LNCaP clone FGC (cell line): ENCODE measurements around the gene CNTN5.
A peak's percentile ranks its signal among the peaks of the same experiment; 100 is the strongest.

Experiments
- DNase-seq: peaks from one replicate; pipeline ENCODE4 v3.0.0-alpha.2; 2011; ENCODE audit warnings: low read depth
- H3K4me3 ChIP-seq: 2 replicates; pipeline ENCODE4 v1.5.1; 2011; ENCODE audit warnings: mild to moderate bottlenecking, low read depth, low read length, control low read depth
- TF ChIP-seq, protein P1 (sequence below): IDR thresholded peaks from 2 replicates; pipeline ENCODE4 v1.5.1; 2012; ENCODE audit warnings: mild to moderate bottlenecking; ENCODE audit not compliant: control insufficient read depth, insufficient read depth; ENCODE audit errors: extremely low read depth

The CNTN5 gene

GRCh38 chr11:100359281-100359680 is 1338.5 kb downstream of the CNTN5 start:
- DNase-seq: no peak
- TF ChIP-seq, protein P1, sequence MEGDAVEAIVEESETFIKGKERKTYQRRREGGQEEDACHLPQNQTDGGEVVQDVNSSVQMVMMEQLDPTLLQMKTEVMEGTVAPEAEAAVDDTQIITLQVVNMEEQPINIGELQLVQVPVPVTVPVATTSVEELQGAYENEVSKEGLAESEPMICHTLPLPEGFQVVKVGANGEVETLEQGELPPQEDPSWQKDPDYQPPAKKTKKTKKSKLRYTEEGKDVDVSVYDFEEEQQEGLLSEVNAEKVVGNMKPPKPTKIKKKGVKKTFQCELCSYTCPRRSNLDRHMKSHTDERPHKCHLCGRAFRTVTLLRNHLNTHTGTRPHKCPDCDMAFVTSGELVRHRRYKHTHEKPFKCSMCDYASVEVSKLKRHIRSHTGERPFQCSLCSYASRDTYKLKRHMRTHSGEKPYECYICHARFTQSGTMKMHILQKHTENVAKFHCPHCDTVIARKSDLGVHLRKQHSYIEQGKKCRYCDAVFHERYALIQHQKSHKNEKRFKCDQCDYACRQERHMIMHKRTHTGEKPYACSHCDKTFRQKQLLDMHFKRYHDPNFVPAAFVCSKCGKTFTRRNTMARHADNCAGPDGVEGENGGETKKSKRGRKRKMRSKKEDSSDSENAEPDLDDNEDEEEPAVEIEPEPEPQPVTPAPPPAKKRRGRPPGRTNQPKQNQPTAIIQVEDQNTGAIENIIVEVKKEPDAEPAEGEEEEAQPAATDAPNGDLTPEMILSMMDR: no peak
- H3K4me3 ChIP-seq: no peak overlapping the region

DNA sequence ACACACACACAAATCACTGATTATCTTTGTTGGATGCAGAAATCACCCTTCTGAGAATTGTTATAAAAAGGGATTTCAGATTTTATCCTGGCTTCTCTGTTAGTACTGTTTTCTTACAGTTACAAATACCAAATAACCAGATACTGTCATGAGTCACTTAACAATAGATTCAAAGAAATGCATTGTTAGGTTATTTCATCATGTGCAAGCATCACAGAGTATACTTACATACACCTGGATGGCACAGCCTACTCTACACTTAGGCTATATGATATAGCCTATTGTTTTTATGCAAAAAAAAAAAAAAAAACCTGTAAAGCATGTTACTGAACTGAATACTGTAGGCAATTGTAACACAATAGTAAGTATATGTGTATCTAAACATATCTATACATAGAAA is 1347.1 kb downstream of the CNTN5 start:
- TF ChIP-seq, protein P1: no peak
- DNase-seq: no peak
- H3K4me3 ChIP-seq: no peak overlapping the region

GRCh38 chr11:100383357-100383865 is 1362.7 kb downstream of the CNTN5 start:
- no peak overlapping the region for H3K4me3 ChIP-seq
- no peak for DNase-seq
- TF ChIP-seq, protein P1: no peak

DNA sequence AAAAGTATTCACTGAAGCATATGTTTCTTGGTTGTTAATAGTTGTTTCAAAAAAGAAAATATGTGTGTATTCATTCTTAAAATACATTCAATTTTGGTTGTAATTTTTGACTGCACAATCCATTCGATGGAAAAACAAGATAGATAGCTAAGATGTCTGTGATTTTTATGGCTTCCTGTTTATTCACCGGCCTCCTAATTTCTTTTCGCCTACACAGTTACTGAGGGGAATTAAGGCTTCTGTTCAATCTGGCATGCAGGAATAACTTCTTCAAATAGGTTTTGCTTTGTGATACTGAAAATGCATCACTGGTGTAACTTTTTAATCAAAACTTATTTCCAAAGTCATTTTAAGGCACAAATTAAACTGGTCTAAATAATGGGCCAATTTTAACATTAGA is 1375.5 kb downstream of the CNTN5 start:
- no peak for DNase-seq
- TF ChIP-seq, protein P1: no peak

GRCh38 chr11:100397401-100397800 is 1376.7 kb downstream of the CNTN5 start:
- H3K4me3 ChIP-seq: no peak overlapping the region
- TF ChIP-seq, protein P1: no peak
- no peak for DNase-seq

More for the DNA sequence above, 1375.5 kb downstream of the CNTN5 start:
- H3K4me3 ChIP-seq: no peak overlapping the region

DNA sequence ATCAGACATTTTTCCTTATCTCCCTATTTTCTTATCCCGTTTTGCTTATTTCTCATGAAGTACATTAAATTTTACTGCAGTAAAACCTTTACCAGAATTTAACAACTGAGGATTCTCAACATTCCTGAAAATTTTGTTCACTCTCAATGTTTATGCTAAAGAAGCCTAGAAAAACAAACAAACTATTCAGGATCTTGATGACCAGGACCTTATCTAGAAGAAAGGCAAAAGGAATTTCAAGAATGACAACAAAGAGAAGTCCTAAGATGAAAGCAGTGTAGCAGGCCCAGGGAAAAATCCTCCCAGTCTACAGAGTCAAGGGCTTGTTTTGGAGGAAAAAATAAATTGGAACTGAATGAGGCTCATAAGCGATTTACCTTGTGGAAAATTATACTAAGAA is 1383.1 kb downstream of the CNTN5 start:
- no peak for DNase-seq
- no peak overlapping the region for H3K4me3 ChIP-seq
- TF ChIP-seq, protein P1: no peak

DNA sequence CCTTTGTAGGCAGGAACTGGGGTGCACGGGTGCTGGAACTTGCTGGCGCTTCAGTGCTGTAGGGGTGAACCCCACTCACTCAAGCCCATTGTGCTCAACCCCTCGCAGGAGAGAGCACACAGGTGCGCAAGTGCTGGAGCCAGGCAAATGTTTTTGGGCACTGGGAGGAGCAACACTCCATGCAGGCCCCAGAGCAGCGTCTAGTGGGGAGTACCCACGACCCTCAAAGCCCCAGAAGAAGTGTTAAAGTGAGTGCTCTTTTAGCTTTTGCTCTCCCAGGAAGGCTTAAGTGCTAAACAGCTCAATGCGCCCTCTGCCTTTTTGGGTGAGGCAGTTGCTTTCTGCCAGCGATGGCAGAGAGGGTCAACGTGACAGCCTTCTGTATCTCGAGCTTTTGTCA is 1384.2 kb downstream of the CNTN5 start:
- no peak for DNase-seq
- TF ChIP-seq, protein P1: peak; percentile 19; the same call in 1 of the 2 replicates
- H3K4me3 ChIP-seq: no peak overlapping the region
